Neural crest cell (in vitro differentiated cells): ENCODE data around the gene VPS26C. TPM values are rescaled to one million over a fixed set of nuclear protein-coding genes. Genes with fewer than 3 reads are reported as not detected.

Source experiments
- DNase-seq: peaks from one replicate; pipeline ENCODE4 v3.0.0; 2021; ENCODE audit warnings: low read depth, mixed read lengths, low spot score
- H3K27ac Mint-ChIP-seq: one replicate; pipeline ENCODE4 v1.8.0; 2021; ENCODE audit warnings: mild to moderate bottlenecking, mixed read lengths; ENCODE audit not compliant: unreplicated experiment
- H3K27me3 Mint-ChIP-seq: 2 replicates; pipeline ENCODE4 v1.8.0; 2021; ENCODE audit warnings: low read depth, mild to moderate bottlenecking, mixed read lengths
- H3K36me3 Mint-ChIP-seq: 2 replicates; pipeline ENCODE4 v1.8.0; 2021; ENCODE audit warnings: low read depth, mild to moderate bottlenecking, mixed read lengths
- H3K4me1 Mint-ChIP-seq: 2 replicates; pipeline ENCODE4 v1.8.0; 2021; ENCODE audit warnings: mixed read lengths
- H3K4me3 Mint-ChIP-seq: one replicate; pipeline ENCODE4 v1.8.0; 2021; ENCODE audit warnings: mild to moderate bottlenecking, mixed read lengths
- H3K9me3 Mint-ChIP-seq: 2 replicates; pipeline ENCODE4 v1.8.0; 2021; ENCODE audit warnings: mixed read lengths
- CTCF ChIP-seq: fragments of 200-600 bp; sonication (generic); conservative IDR thresholded peaks from 2 replicates; pipeline ENCODE4 v1.5.0; 2021; ENCODE audit warnings: antibody characterized with exemption, mild to moderate bottlenecking
- total RNA-seq: library from RNA; stranded (reverse); gene quantifications from 2 replicates; pipeline ENCODE4 v1.2.1, GENCODE V29; 2021

Gene VPS26C
- total RNA-seq, 1 donor from 2014 or later: 41.1 TPM

- no peak for DNase-seq
- Mint-ChIP-seq H3K27ac (no peak overlapping the region), H3K4me3 (no peak overlapping the region), H3K36me3 (peaks cover 29% of the 10 kb centered on the region), H3K27me3 (no peaks in the 10 kb centered on the region), H3K9me3 (peaks cover 4% of the 10 kb centered on the region), H3K4me1 (no peaks in the 10 kb centered on the region)
- TF ChIP-seq CTCF: no peak
Measured at GRCh38 chr21:37182222-37182621, 84.9 kb downstream of the VPS26C start.

DNA sequence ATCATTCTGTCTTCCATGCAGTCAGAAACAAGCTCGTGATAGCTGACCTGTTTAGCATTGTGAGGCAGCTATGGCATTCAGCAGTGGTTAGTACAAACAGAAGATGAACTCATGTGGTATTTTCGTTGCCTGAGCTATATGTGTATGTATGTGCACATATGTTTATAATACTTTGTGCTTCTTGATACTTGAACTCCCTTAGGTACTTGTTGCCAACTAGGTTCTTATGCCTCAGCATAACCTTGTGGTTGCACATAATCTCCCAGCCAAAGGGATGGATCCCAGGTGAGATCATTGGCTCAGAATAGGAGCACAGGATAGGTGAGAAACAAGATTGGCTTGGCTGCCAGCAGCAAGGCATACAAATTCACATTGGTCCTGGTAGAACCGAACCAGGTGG, 86.1 kb downstream of the VPS26C start:
- Mint-ChIP-seq H3K9me3 (peaks cover 4% of the 10 kb centered on the region), H3K36me3 (peaks cover 29% of the 10 kb centered on the region), H3K27me3 (no peaks in the 10 kb centered on the region), H3K27ac (no peak overlapping the region), H3K4me3 (no peak overlapping the region), H3K4me1 (no peaks in the 10 kb centered on the region)
- no peak for DNase-seq
- no peak for TF ChIP-seq CTCF

DNA sequence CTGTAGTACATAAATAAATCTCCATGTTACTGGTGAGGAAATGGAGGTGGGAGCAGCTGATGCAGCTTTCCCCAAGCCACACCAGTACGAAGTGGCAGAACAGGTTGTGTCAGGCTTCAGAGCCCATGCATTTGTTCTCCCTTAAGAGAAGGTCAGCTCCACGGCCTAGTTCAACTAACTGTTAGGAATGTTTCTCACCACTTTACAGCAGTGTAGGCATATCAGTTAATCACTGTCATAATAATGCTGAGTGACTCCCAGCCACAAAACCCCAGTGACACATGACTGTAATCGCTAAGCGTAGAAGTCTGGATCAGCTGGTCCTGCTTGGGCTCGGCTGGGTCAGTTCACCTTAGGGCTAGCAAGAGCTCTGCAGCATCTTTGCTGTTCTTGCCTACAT, 90.4 kb downstream of the VPS26C start:
- no peak for DNase-seq
- no peak overlapping the region for H3K27ac Mint-ChIP-seq
- no peak for TF ChIP-seq CTCF
- no peak overlapping the region for H3K4me3 Mint-ChIP-seq
- H3K4me1 Mint-ChIP-seq: peaks cover 9% of the 10 kb centered on the region
- peaks cover 30% of the 10 kb centered on the region for H3K36me3 Mint-ChIP-seq
- H3K27me3 Mint-ChIP-seq: no peaks in the 10 kb centered on the region
- H3K9me3 Mint-ChIP-seq: peaks cover 4% of the 10 kb centered on the region

Other genes starting within 250 kb of the VPS26C start
- 16.1 and 16.5 TPM in 2 replicates for gene PIGP, start 194.3 kb downstream of the VPS26C start, total RNA-seq
- 216 and 219 TPM in 2 replicates for gene TTC3, start 194.1 kb downstream of the VPS26C start, total RNA-seq
- 73.5 and 77.0 TPM in 2 replicates for gene DYRK1A, start 99.4 kb upstream of the VPS26C start, total RNA-seq